GM18508 (cell line): ENCODE data around the gene ACTR1B.
"Not testable (repeated sequence)": the region's sequence is repeated elsewhere in the genome, so short reads cannot be mapped to it uniquely, and the experiment has no call there.

ENCODE experiments used
- ATAC-seq: cut with Tn5 transposase; IDR thresholded peaks from one replicate; pipeline ENCODE4 v1.9.1; 2021; ENCODE audit warnings: moderate number of reproducible peaks; ENCODE audit not compliant: insufficient read depth, unreplicated experiment

ACTR1B gene

GRCh38 chr2:97622976-97623375, 40.9 kb downstream of the ACTR1B start:
- not testable (repeated sequence) for ATAC-seq

GRCh38 chr2:97620492-97620891, 43.4 kb downstream of the ACTR1B start:
- not testable (repeated sequence) for ATAC-seq

- ATAC-seq = not testable (repeated sequence)
Observed at GRCh38 chr2:97618939-97619827, 44.7 kb downstream of the ACTR1B start.

- no peak for ATAC-seq
Observed at GRCh38 chr2:97617911-97618310, 45.9 kb downstream of the ACTR1B start.

- ATAC-seq = not testable (repeated sequence)
Observed at GRCh38 chr2:97615746-97616145, 48.1 kb downstream of the ACTR1B start.

GRCh38 chr2:97611895-97612294, 51.9 kb downstream of the ACTR1B start:
- not testable (repeated sequence) for ATAC-seq

- not testable (repeated sequence) for ATAC-seq
Observed at GRCh38 chr2:97608745-97609144, 55.1 kb downstream of the ACTR1B start.
